Hematopoietic multipotent progenitor cell treated with erythropoietin and hydrocortisone succinate and interleukin-3 and kit ligand, for 15 days (in vitro differentiated cells): ENCODE measurements around the gene ETAA1.

Experiments used
- DNase-seq: peaks from one replicate; pipeline ENCODE4 v3.0.0-alpha.2; 2015; ENCODE audit warnings: low spot score

The ETAA1 gene

DNA sequence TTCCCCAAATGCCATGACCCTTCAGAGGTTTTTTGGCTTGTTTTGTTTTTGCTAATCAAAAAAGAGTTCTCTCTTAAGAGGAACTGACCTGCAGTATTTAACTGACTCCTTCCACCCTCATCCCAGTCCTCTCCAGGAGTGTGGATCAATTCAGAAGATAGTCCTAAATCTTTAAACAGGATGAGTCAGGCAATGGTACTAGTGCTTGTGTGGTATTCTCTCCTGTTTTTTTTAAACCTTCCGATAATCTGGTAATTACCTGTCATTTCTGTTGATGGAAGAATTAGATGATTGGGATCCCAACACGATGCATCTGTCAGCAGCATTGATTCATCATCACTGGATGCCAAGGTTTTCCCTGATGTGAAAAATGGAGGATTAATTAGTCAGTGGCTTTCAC is 41.2 kb downstream of the ETAA1 start:
- DNase-seq = no peak

DNA sequence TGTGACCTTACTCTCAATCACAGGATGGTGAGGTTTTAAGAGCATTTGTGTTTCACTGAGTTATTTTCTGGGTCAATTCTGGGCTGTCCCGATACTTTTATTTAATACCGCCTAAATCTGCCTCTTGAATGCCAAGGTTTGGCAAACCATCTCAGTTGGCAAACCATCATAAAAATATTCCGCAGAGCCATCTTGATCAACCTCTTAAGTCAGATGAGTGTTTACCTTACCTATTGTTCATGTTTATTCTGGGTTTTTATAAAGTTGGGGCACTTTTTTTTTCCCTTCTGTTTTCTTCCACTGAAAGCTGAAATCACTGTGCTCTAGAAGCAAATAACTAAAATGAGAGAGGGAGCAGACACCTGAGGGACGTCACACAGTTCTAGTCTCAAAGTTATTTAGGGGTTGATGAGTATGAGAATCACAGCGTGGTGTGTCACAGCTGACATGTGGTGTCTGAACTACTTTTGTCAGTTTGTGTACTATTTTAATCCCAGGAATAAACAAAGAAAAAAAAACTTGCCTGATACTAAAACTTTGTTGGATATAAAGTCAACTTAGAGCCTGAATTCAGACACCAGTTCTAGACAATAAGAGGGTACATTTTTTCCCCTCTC is 48.6 kb downstream of the ETAA1 start:
- no peak for DNase-seq

DNA sequence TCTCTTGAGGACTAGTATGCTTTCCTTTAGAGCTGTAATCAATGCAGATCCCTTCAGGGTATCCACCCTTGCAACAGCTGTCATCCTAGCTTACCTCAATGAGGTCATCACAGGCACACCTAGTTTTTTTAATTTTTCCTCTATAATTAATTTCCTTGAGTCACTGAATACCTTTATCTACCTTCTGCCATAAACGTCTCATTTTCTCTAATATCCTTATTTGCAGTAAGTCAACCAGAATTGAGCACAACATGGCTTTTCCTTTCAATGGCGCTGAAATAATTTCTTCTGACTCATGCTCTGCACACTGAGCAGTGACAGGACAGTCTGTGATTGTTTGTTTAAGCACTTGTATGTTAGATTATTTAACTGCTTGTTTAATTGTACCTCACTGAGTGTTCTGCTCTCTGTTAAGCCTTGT is 49.4 kb downstream of the ETAA1 start:
- no peak for DNase-seq

DNA sequence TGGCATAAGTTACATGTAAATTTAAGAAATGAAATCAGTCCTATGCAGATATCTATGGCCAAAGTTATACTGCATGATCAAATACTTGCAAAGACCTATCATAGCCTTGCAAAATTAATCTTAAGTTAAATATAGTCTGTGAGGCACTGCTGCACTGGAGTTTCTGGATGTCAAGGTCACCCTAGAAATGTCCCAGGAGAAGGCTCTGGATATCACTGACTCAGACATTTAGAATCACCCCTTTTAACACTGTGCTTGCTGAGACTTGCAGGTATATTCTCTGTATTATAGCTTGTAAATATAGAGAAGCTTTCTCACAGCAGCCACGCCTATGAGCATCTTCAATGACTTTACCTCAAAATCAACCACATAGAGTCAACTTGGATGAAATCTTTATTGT is 51.5 kb downstream of the ETAA1 start:
- DNase-seq = no peak

DNA sequence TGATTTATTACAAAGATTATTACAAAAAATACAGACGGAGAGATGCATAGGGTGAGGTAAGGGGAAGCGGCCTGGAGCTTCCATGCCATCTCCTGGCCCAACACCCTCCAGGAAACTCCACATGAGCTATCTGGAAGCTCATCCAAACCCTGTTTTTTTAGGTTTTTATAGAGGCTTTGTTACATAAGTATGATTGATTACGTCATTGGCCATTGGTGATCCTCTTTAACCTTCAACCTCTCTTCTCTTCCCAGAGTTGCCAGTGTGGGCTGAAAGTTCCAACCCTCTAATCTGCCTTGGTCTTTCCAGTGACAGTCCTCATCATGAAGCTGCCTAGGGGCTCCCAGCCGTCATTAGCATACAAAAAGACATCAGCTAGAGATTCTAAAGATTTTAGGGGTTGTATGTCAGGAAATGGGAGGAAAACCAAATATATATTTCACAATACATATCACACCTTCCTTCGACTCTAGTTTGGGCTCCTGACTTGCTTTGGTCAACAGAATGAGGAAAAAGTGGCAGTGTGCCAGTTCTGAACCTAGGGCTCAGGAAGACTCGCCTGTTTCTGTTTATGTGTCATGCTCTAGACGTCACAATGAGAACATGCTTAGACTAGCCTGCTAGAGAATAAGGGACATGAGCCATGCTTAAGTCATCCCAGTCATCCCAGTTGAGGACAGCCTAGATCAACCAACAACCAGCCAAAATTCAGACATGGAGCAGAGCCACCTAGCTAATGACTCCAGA is 54.1 kb downstream of the ETAA1 start:
- no peak for DNase-seq

DNA sequence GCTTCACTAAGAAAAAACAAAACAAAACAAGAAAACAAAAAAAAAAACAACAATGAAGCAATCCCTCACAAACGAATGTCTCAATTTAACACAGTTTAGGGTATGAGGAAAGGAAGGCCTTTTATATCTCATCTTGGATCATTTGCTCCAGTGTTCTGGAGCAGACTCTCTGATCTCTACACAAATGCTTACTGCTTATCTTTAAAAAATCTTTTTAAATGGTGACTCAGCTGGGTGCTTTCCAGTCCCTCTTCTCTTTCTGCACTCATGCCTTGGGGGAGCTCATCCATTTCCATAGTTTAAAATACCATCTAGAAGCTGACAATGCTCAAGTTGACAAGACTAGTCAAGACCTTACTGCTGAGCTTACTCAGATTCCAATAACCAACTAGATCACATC is 56.2 kb downstream of the ETAA1 start:
- no peak for DNase-seq

DNA sequence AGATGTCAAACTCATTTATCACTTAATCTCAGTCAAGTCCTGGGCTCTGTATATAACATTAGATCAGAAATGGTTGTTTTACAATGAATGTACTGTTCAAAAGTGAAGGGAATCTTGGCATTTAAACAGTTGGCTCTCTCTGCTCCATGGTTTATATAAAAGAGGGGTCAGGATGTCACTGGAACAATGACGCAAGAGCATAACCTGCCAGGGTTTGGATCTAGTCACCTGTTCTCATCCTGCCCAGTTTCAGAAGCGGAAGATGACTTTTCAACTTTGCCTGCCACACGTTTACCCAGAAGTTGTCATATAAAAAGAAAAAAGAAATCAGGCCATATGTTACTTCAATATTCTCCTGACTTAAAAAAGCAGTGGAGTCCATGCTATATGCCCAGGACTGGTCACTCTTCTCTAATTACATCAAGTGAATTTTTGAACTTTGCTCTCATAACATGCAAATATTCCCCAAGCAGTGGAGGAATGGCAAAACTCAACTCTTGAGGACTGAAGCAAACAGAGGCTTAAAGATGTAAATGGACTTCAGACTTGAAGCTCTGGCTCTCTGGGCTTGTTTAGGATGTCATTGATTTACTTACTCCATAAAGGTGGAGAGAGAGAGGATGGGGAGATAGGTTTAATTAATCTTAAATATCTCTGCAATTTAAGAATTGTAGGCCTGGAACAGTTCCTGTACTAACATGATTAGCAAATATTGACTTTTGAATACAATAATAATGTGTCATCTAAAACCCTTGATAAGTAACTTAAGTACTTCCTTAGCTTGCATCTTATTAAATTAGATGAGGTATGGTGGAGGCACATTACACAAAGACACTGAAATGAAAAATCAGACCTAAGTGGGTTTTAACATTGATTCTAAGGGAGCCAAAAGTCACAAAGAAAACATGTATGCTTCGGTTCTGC is 58.3 kb downstream of the ETAA1 start:
- no peak for DNase-seq

DNA sequence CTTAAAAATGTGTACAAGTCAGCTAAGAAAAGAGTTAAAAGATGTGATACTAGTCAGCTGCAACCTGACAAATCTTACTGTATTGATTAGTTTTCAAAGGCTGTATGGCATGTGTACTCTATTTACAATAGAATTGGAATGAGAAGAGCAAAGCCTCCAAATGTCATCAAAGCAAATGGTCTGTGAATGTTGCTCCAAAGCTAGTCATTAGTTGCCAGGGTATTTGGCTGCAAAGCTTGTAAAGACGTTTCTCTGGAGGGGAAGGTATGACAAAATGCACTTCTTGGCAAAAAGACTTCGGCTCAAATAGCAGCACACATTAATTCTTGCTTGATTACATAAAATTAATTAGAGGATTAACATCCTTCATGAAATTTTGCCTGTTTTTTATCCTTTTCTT is 59.3 kb downstream of the ETAA1 start:
- no peak for DNase-seq

DNA sequence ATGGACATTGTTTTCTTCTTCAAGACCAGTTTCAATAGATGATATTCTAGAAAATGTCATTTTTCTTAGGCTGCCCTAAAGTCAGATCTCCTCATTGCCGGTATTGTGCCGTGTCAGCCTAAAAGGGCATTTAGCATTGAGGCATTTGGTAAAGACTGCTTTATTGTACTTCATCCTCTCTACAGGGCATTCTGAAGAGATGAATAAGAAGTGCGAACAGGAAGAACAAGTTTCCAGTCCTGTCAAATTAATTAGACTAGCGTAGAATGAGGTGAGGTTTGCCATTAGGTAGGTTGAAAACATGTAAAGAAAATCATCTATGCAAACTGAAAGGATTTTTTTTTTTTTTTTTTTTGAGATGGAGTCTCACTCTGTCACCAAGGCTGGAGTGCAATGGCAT is 60.6 kb downstream of the ETAA1 start:
- DNase-seq = no peak

DNA sequence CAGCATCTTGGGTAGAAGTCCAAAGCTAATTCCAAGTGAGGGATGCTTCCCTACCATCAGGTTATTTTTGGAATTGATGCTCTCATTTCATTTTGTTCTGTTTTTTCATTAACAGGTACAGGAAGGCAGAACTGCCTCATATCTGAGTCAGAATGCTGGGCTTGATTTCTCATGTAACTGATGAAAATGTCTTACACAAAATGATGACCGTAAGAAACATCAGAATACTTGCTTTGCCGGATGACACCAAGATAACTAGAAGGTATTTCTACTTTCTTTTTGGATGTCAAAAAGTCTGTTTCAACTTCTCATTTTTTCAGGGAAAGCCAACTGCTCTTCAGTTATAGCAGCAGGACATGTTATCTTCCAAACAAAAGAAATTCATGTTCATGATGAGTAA is 62.6 kb downstream of the ETAA1 start:
- no peak for DNase-seq
